WTC11 (cell line): ENCODE data around the gene EBI3. TPM values are rescaled to one million over a fixed set of nuclear protein-coding genes. Genes with fewer than 3 reads are reported as not detected.

Experiments
- ATAC-seq: fragments of 200-7000 bp; cut with Tn5 transposase; 2 replicates; pipeline ENCODE4 v1.10.0; 2021; ENCODE audit warnings: mild to moderate bottlenecking, moderate library complexity
- CTCF ChIA-PET: fragments of 300-600 bp; sonication (Branson Sonifier 250); formaldehyde crosslinking; loops from one replicate; lab custom pipeline; 2021; ENCODE audit warnings: antibody characterized with exemption; lab: Charles Lee
- POLR2A ChIA-PET: fragments of 350-600 bp; sonication (Branson Sonifier 250); formaldehyde crosslinking; loops from one replicate; lab custom pipeline; 2021; ENCODE audit warnings: antibody characterized with exemption; lab: Charles Lee
- DNase-seq: peaks from one replicate; pipeline ENCODE4 v3.0.0; 2021; ENCODE audit warnings: low spot score
- H3K27ac Mint-ChIP-seq: 2 replicates; pipeline ENCODE4 v1.8.0; 2021; ENCODE audit warnings: mixed read lengths
- H3K27me3 Mint-ChIP-seq: 2 replicates; pipeline ENCODE4 v1.8.0; 2021; ENCODE audit warnings: low read depth, mild to moderate bottlenecking, moderate library complexity, mixed read lengths
- H3K36me3 Mint-ChIP-seq: 2 replicates; pipeline ENCODE4 v1.8.0; 2021; ENCODE audit warnings: mixed read lengths
- H3K4me1 Mint-ChIP-seq: 2 replicates; pipeline ENCODE4 v1.8.0; 2022; ENCODE audit warnings: mixed read lengths
- H3K4me3 Mint-ChIP-seq: 2 replicates; pipeline ENCODE4 v1.8.0; 2021; ENCODE audit warnings: mild to moderate bottlenecking, moderate library complexity, mixed read lengths
- H3K9me3 Mint-ChIP-seq: 2 replicates; pipeline ENCODE4 v1.8.0; 2021; ENCODE audit warnings: mixed read lengths
- AFF4 ChIP-seq: sonication (generic); formaldehyde crosslinking; IDR thresholded peaks from 2 replicates; pipeline ENCODE4 v1.8.1; 2023; ENCODE audit warnings: mild to moderate bottlenecking, missing genetic modification reagents, borderline replicate concordance
- E2F4 ChIP-seq: sonication (generic); formaldehyde crosslinking; IDR thresholded peaks from 2 replicates; pipeline ENCODE4 v1.8.1; 2022; ENCODE audit warnings: low read depth, mild to moderate bottlenecking, moderate library complexity, missing genetic modification reagents, borderline replicate concordance
- ESRRA ChIP-seq: sonication (generic); formaldehyde crosslinking; IDR thresholded peaks from 2 replicates; pipeline ENCODE4 v1.8.1; 2022; ENCODE audit warnings: mild to moderate bottlenecking, missing genetic modification reagents, borderline replicate concordance
- FOXJ3 ChIP-seq: sonication (generic); formaldehyde crosslinking; IDR thresholded peaks from 2 replicates; pipeline ENCODE4 v1.9.0; 2021; ENCODE audit warnings: missing genetic modification reagents, mild to moderate bottlenecking, borderline replicate concordance
- IRF1 ChIP-seq: sonication (generic); formaldehyde crosslinking; IDR thresholded peaks from 2 replicates; pipeline ENCODE4 v1.8.0; 2023; ENCODE audit warnings: missing genetic modification reagents
- JUN ChIP-seq: sonication (generic); formaldehyde crosslinking; IDR thresholded peaks from 2 replicates; pipeline ENCODE4 v1.8.0; 2023; ENCODE audit warnings: mild to moderate bottlenecking, missing genetic modification reagents
- NFATC4 ChIP-seq: fragments of 250-450 bp; sonication (Bioruptor Pico); IDR thresholded peaks from 2 replicates; pipeline ENCODE4 v1.9.0; 2021; ENCODE audit warnings: mild to moderate bottlenecking
- NFE2L1 ChIP-seq: sonication (generic); formaldehyde crosslinking; IDR thresholded peaks from 2 replicates; pipeline ENCODE4 v1.8.1; 2023; ENCODE audit warnings: missing genetic modification reagents
- NR3C1 ChIP-seq: sonication (generic); formaldehyde crosslinking; conservative IDR thresholded peaks from 2 replicates; pipeline ENCODE4 v1.8.1; 2023; ENCODE audit warnings: low read depth, mild to moderate bottlenecking, missing genetic modification reagents
- SMAD3 ChIP-seq: sonication (generic); formaldehyde crosslinking; IDR thresholded peaks from 2 replicates; pipeline ENCODE4 v1.8.0; 2022; ENCODE audit warnings: missing genetic modification reagents, mild to moderate bottlenecking, borderline replicate concordance
- TEAD4 ChIP-seq: sonication (generic); formaldehyde crosslinking; IDR thresholded peaks from 2 replicates; pipeline ENCODE4 v1.8.0; 2022; ENCODE audit warnings: mild to moderate bottlenecking, missing genetic modification reagents
- ZMAT4 ChIP-seq: fragments of 250-450 bp; sonication (Bioruptor Pico); IDR thresholded peaks from 2 replicates; pipeline ENCODE4 v1.9.0; 2021; ENCODE audit warnings: mild to moderate bottlenecking
- ZNF121 ChIP-seq: sonication (generic); formaldehyde crosslinking; IDR thresholded peaks from 2 replicates; pipeline ENCODE4 v1.8.0; 2023; ENCODE audit warnings: missing genetic modification reagents
- ZNF232 ChIP-seq: sonication (generic); formaldehyde crosslinking; IDR thresholded peaks from 2 replicates; pipeline ENCODE4 v1.8.0; 2022; ENCODE audit warnings: mild to moderate bottlenecking, missing genetic modification reagents
- ZNF423 ChIP-seq: fragments of 250-450 bp; sonication (Bioruptor Pico); IDR thresholded peaks from 2 replicates; pipeline ENCODE4 v2.1.2; 2022; ENCODE audit warnings: mild to moderate bottlenecking, moderate library complexity
- ZSCAN18 ChIP-seq: fragments of 250-450 bp; sonication (Bioruptor Pico); IDR thresholded peaks from 2 replicates; pipeline ENCODE4 v2.1.2; 2022; ENCODE audit warnings: mild to moderate bottlenecking, moderate library complexity
- total RNA-seq: library from RNA; stranded (reverse); gene quantifications from 3 replicates; pipeline ENCODE4 v1.2.3, GENCODE V29; 2021
- TF ChIP-seq, protein P1 (sequence below): sonication (generic); formaldehyde crosslinking; IDR thresholded peaks from 2 replicates; pipeline ENCODE4 v1.8.1; 2022; ENCODE audit warnings: low read depth, missing genetic modification reagents, borderline replicate concordance
- TF ChIP-seq, protein P2 (sequence below): fragments of 250-450 bp; sonication (Bioruptor Pico); IDR thresholded peaks from 2 replicates; pipeline ENCODE4 v1.9.0; 2021; ENCODE audit warnings: mild to moderate bottlenecking
- TF ChIP-seq, protein P3 (sequence below): sonication (generic); formaldehyde crosslinking; conservative IDR thresholded peaks from 2 replicates; pipeline ENCODE4 v1.8.1; 2023; ENCODE audit warnings: mild to moderate bottlenecking, low read depth, missing genetic modification reagents, moderate library complexity

EBI3 gene
- total RNA-seq, 1 experiment from 2014 or later: 0.81 TPM

DNA sequence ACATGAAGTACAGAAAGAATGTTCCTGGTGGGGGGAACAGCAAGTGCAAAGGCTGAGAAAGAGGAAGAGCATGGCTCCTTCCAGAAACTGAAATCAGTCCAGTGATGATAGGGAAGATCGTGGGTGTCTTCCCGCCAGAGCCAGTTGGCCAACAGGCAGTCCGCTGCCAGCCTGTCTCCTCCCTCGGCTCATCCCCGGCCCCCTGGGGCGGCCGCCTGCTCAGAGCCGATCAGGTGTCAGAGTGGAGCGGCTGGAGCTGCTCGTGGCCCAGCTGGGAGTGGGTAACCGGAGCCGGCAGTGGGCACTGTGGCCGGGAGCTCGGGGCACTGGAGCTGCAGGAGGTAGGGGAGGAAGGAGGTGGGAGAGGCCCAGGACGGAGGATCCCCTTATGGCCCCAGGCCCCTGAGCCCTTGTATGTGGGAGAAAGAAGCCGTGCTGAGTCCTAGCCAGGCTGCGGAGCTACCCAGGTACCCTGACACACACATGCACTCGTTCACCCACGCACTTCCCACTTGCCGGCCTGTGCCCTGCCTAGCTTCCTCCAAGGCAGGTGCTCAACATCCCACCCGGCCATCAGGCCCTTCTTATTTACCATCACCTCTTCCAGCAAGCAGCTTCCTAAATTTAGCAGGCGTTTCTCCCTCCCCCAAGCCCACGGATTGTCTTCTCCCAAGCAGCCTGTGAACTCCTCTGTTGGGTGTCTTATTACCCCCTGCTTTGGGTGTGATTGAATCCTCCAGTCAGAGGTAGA, 45.2 kb upstream of the EBI3 start:
- CTCF ChIA-PET: interaction anchor here (1.1 kb wide), 2 partner anchors 16 to 44 kb away, joined by 3 to 8 read pairs; no protein-coding TSS in a partner anchor

More for the DNA sequence above, 45.2 kb upstream of the EBI3 start:
- Mint-ChIP-seq H3K4me3 (no peak overlapping the region), H3K27ac (no peak overlapping the region), H3K36me3 (no peaks in the 10 kb centered on the region; the same call in 1 of the 2 replicates), H3K27me3 (peaks cover 9% of the 10 kb centered on the region)
- ATAC-seq: no peak
- DNase-seq: no peak
- TF ChIP-seq, protein P1, sequence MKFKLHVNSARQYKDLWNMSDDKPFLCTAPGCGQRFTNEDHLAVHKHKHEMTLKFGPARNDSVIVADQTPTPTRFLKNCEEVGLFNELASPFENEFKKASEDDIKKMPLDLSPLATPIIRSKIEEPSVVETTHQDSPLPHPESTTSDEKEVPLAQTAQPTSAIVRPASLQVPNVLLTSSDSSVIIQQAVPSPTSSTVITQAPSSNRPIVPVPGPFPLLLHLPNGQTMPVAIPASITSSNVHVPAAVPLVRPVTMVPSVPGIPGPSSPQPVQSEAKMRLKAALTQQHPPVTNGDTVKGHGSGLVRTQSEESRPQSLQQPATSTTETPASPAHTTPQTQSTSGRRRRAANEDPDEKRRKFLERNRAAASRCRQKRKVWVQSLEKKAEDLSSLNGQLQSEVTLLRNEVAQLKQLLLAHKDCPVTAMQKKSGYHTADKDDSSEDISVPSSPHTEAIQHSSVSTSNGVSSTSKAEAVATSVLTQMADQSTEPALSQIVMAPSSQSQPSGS (CRISPR knock-in tag): no peak
- no peak for TF ChIP-seq JUN (CRISPR knock-in tag)
- TF ChIP-seq NR3C1 (CRISPR knock-in tag): no peak
- TF ChIP-seq E2F4 (CRISPR knock-in tag): no peak
- no peak for TF ChIP-seq AFF4 (CRISPR knock-in tag)
- TF ChIP-seq ZNF121 (CRISPR knock-in tag): no peak
- no peak for TF ChIP-seq FOXJ3 (CRISPR knock-in tag)
- TF ChIP-seq, protein P2, sequence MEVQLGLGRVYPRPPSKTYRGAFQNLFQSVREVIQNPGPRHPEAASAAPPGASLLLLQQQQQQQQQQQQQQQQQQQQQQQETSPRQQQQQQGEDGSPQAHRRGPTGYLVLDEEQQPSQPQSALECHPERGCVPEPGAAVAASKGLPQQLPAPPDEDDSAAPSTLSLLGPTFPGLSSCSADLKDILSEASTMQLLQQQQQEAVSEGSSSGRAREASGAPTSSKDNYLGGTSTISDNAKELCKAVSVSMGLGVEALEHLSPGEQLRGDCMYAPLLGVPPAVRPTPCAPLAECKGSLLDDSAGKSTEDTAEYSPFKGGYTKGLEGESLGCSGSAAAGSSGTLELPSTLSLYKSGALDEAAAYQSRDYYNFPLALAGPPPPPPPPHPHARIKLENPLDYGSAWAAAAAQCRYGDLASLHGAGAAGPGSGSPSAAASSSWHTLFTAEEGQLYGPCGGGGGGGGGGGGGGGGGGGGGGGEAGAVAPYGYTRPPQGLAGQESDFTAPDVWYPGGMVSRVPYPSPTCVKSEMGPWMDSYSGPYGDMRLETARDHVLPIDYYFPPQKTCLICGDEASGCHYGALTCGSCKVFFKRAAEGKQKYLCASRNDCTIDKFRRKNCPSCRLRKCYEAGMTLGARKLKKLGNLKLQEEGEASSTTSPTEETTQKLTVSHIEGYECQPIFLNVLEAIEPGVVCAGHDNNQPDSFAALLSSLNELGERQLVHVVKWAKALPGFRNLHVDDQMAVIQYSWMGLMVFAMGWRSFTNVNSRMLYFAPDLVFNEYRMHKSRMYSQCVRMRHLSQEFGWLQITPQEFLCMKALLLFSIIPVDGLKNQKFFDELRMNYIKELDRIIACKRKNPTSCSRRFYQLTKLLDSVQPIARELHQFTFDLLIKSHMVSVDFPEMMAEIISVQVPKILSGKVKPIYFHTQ (CRISPR knock-in tag): no peak
- TF ChIP-seq NFE2L1: no peak
- no peak for TF ChIP-seq ZNF423 (CRISPR knock-in tag)
- no peak for TF ChIP-seq NFATC4 (CRISPR knock-in tag)
- TF ChIP-seq ZNF232 (CRISPR knock-in tag): no peak
- no peak for TF ChIP-seq IRF1 (CRISPR knock-in tag)
- no peak for TF ChIP-seq ZMAT4 (CRISPR knock-in tag)
- TF ChIP-seq, protein P3, sequence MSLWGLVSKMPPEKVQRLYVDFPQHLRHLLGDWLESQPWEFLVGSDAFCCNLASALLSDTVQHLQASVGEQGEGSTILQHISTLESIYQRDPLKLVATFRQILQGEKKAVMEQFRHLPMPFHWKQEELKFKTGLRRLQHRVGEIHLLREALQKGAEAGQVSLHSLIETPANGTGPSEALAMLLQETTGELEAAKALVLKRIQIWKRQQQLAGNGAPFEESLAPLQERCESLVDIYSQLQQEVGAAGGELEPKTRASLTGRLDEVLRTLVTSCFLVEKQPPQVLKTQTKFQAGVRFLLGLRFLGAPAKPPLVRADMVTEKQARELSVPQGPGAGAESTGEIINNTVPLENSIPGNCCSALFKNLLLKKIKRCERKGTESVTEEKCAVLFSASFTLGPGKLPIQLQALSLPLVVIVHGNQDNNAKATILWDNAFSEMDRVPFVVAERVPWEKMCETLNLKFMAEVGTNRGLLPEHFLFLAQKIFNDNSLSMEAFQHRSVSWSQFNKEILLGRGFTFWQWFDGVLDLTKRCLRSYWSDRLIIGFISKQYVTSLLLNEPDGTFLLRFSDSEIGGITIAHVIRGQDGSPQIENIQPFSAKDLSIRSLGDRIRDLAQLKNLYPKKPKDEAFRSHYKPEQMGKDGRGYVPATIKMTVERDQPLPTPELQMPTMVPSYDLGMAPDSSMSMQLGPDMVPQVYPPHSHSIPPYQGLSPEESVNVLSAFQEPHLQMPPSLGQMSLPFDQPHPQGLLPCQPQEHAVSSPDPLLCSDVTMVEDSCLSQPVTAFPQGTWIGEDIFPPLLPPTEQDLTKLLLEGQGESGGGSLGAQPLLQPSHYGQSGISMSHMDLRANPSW (CRISPR knock-in tag): no peak
- TF ChIP-seq TEAD4 (CRISPR knock-in tag): no peak
- no peak for TF ChIP-seq ZSCAN18 (CRISPR knock-in tag)
- no peak for TF ChIP-seq ESRRA (CRISPR knock-in tag)
- no peak for TF ChIP-seq SMAD3
- TF ChIP-seq, all 79 proteins: peak for 0
- H3K9me3 Mint-ChIP-seq: no peaks in the 10 kb centered on the region
- POLR2A ChIA-PET: no interaction called here
- H3K4me1 Mint-ChIP-seq: peaks cover 19% of the 10 kb centered on the region
